WI38 (cell line): ENCODE measurements around the gene INPP5A.

Experiments
- H3K4me3 ChIP-seq: 2 replicates; pipeline ENCODE4 v1.5.1; 2011; ENCODE audit warnings: low read depth, mild to moderate bottlenecking, control low read depth, low read length
- CTCF ChIP-seq: IDR thresholded peaks from 2 replicates; pipeline ENCODE4 v1.5.1; 2012; ENCODE audit warnings: low read depth, mild to moderate bottlenecking, control low read depth, low read length

INPP5A gene

GRCh38 chr10:132706701-132707100 lies 169.1 kb downstream of the INPP5A start:
- no peak overlapping the region for H3K4me3 ChIP-seq
- TF ChIP-seq CTCF: no peak

- H3K4me3 ChIP-seq: no peak overlapping the region
- TF ChIP-seq CTCF: no peak
Measured at GRCh38 chr10:132707121-132707775, 169.7 kb downstream of the INPP5A start.

GRCh38 chr10:132707776-132708171 lies 170.2 kb downstream of the INPP5A start:
- no peak overlapping the region for H3K4me3 ChIP-seq
- no peak for TF ChIP-seq CTCF

GRCh38 chr10:132708441-132708840 lies 170.9 kb downstream of the INPP5A start:
- no peak for TF ChIP-seq CTCF
- no peak overlapping the region for H3K4me3 ChIP-seq

- H3K4me3 ChIP-seq: no peak overlapping the region
- no peak for TF ChIP-seq CTCF
Measured at GRCh38 chr10:132708936-132709335, 171.3 kb downstream of the INPP5A start.

GRCh38 chr10:132709471-132709951 lies 171.9 kb downstream of the INPP5A start:
- TF ChIP-seq CTCF: no peak
- H3K4me3 ChIP-seq: no peak overlapping the region

GRCh38 chr10:132710036-132710686 lies 172.6 kb downstream of the INPP5A start:
- TF ChIP-seq CTCF: no peak
- no peak overlapping the region for H3K4me3 ChIP-seq
